Measurements from ENCODE around the gene CELSR3.

The CELSR3 gene

GRCh38 chr3:48647714-48648113 lies 15.0 kb downstream of the CELSR3 start:
- Histone ChIP-seq H3K4me1 (ENCODE audit: control insufficient read depth, insufficient read depth, low read length, unreplicated experiment) (no peaks in the 10 kb centered on the region), H3K4me3 (ENCODE audit: low read depth, low read length) (no peak overlapping the region), H3K36me3 (ENCODE audit: insufficient read depth, low read length) (no peaks in the 10 kb centered on the region), H2AFZ (ENCODE audit: low read length, unreplicated experiment) (no peak overlapping the region), H3K27me3 (ENCODE audit: insufficient read depth, low read length) (no peaks in the 10 kb centered on the region), H3K79me2 (ENCODE audit: control insufficient read depth, insufficient read depth, low read length, unreplicated experiment) (no peaks in the 10 kb centered on the region), H3K27ac (ENCODE audit: low read depth, low read length) (no peak overlapping the region)

- Histone ChIP-seq H3K79me2 (ENCODE audit: control insufficient read depth, insufficient read depth, low read length, unreplicated experiment) (no peaks in the 10 kb centered on the region), H2AFZ (ENCODE audit: low read length, unreplicated experiment) (no peak overlapping the region), H3K4me3 (ENCODE audit: low read depth, low read length) (no peak overlapping the region), H3K27me3 (ENCODE audit: insufficient read depth, low read length) (no peaks in the 10 kb centered on the region), H3K4me1 (ENCODE audit: control insufficient read depth, insufficient read depth, low read length, unreplicated experiment) (no peaks in the 10 kb centered on the region), H3K36me3 (ENCODE audit: insufficient read depth, low read length) (no peaks in the 10 kb centered on the region), H3K27ac (ENCODE audit: low read depth, low read length) (no peak overlapping the region)
These were observed 17.6 kb downstream of the CELSR3 start for GRCh38 chr3:48644898-48645760.

GRCh38 chr3:48642605-48643004 lies 20.1 kb downstream of the CELSR3 start:
- Histone ChIP-seq H3K27me3 (ENCODE audit: insufficient read depth, low read length) (no peaks in the 10 kb centered on the region), H3K4me3 (ENCODE audit: low read depth, low read length) (no peak overlapping the region), H2AFZ (ENCODE audit: low read length, unreplicated experiment) (no peak overlapping the region), H3K4me1 (ENCODE audit: control insufficient read depth, insufficient read depth, low read length, unreplicated experiment) (no peaks in the 10 kb centered on the region), H3K79me2 (ENCODE audit: control insufficient read depth, insufficient read depth, low read length, unreplicated experiment) (no peaks in the 10 kb centered on the region), H3K27ac (ENCODE audit: low read depth, low read length) (no peak overlapping the region), H3K36me3 (ENCODE audit: insufficient read depth, low read length) (no peaks in the 10 kb centered on the region)

- Histone ChIP-seq H3K4me1 (ENCODE audit: control insufficient read depth, insufficient read depth, low read length, unreplicated experiment) (peaks cover 6% of the 10 kb centered on the region), H3K36me3 (ENCODE audit: insufficient read depth, low read length) (no peaks in the 10 kb centered on the region), H3K27me3 (ENCODE audit: insufficient read depth, low read length) (no peaks in the 10 kb centered on the region), H3K27ac (ENCODE audit: low read depth, low read length) (no peak overlapping the region), H2AFZ (ENCODE audit: low read length, unreplicated experiment) (no peak overlapping the region), H3K4me3 (ENCODE audit: low read depth, low read length) (no peak overlapping the region), H3K79me2 (ENCODE audit: control insufficient read depth, insufficient read depth, low read length, unreplicated experiment) (no peaks in the 10 kb centered on the region)
These were observed 21.3 kb downstream of the CELSR3 start for GRCh38 chr3:48641396-48641795.

GRCh38 chr3:48639944-48640606 lies 22.6 kb downstream of the CELSR3 start:
- peaks cover 11% of the 10 kb centered on the region for H3K4me1 ChIP-seq (ENCODE audit: control insufficient read depth, insufficient read depth, low read length, unreplicated experiment)
- no peak overlapping the region for H3K27ac ChIP-seq (ENCODE audit: low read depth, low read length)
- peaks cover 6% of the 10 kb centered on the region for H3K79me2 ChIP-seq (ENCODE audit: control insufficient read depth, insufficient read depth, low read length, unreplicated experiment)
- no peak overlapping the region for H3K4me3 ChIP-seq (ENCODE audit: low read depth, low read length)
- no peaks in the 10 kb centered on the region for H3K27me3 ChIP-seq (ENCODE audit: insufficient read depth, low read length)
- no peaks in the 10 kb centered on the region for H3K36me3 ChIP-seq (ENCODE audit: insufficient read depth, low read length)
- no peak overlapping the region for H2AFZ ChIP-seq (ENCODE audit: low read length, unreplicated experiment)

- Histone ChIP-seq H3K79me2 (ENCODE audit: control insufficient read depth, insufficient read depth, low read length, unreplicated experiment) (peaks cover 19% of the 10 kb centered on the region), H3K36me3 (ENCODE audit: insufficient read depth, low read length) (peaks cover 10% of the 10 kb centered on the region; the same call in 1 of the 2 replicates), H2AFZ (ENCODE audit: low read length, unreplicated experiment) (no peak overlapping the region), H3K27ac (ENCODE audit: low read depth, low read length) (no peak overlapping the region), H3K27me3 (ENCODE audit: insufficient read depth, low read length) (no peaks in the 10 kb centered on the region), H3K4me3 (ENCODE audit: low read depth, low read length) (no peak overlapping the region), H3K4me1 (ENCODE audit: control insufficient read depth, insufficient read depth, low read length, unreplicated experiment) (peaks cover 20% of the 10 kb centered on the region)
These were observed 25.4 kb downstream of the CELSR3 start for GRCh38 chr3:48637305-48637704.

- Histone ChIP-seq H3K27ac (ENCODE audit: low read depth, low read length) (no peak overlapping the region), H3K36me3 (ENCODE audit: insufficient read depth, low read length) (peaks cover 14% of the 10 kb centered on the region; the same call in 1 of the 2 replicates), H3K4me3 (ENCODE audit: low read depth, low read length) (peak overlapping the region; percentile 87), H2AFZ (ENCODE audit: low read length, unreplicated experiment) (peak overlapping the region; percentile 7), H3K27me3 (ENCODE audit: insufficient read depth, low read length) (no peaks in the 10 kb centered on the region), H3K79me2 (ENCODE audit: control insufficient read depth, insufficient read depth, low read length, unreplicated experiment) (peaks cover 19% of the 10 kb centered on the region), H3K4me1 (ENCODE audit: control insufficient read depth, insufficient read depth, low read length, unreplicated experiment) (peaks cover 20% of the 10 kb centered on the region)
These were observed 26.5 kb downstream of the CELSR3 start for GRCh38 chr3:48636149-48636655.

GRCh38 chr3:48635222-48636021 lies 27.3 kb downstream of the CELSR3 start, which contains the start of gene SLC26A6:
Gene SLC26A6 (minus strand): TSS chr3:48635461. CDS start chr3:48635393, 68 bp downstream.
- Histone ChIP-seq H3K79me2 (ENCODE audit: control insufficient read depth, insufficient read depth, low read length, unreplicated experiment) (peaks cover 19% of the 10 kb centered on the region), H2AFZ (ENCODE audit: low read length, unreplicated experiment) (peak within 1 kb of the TSS; percentile 16), H3K27me3 (ENCODE audit: insufficient read depth, low read length) (no peaks in the 10 kb centered on the region), H3K4me1 (ENCODE audit: control insufficient read depth, insufficient read depth, low read length, unreplicated experiment) (peaks cover 20% of the 10 kb centered on the region), H3K36me3 (ENCODE audit: insufficient read depth, low read length) (peaks cover 14% of the 10 kb centered on the region; the same call in 1 of the 2 replicates), H3K27ac (ENCODE audit: low read depth, low read length) (peak within 1 kb of the TSS; percentile 18; the same call in 1 of the 2 replicates), H3K4me3 (ENCODE audit: low read depth, low read length) (peak within 1 kb of the TSS; percentile 87)

- Histone ChIP-seq H3K36me3 (ENCODE audit: insufficient read depth, low read length) (peaks cover 14% of the 10 kb centered on the region; the same call in 1 of the 2 replicates), H2AFZ (ENCODE audit: low read length, unreplicated experiment) (peak overlapping the region; percentile 16), H3K4me3 (ENCODE audit: low read depth, low read length) (peak overlapping the region; percentile 87), H3K4me1 (ENCODE audit: control insufficient read depth, insufficient read depth, low read length, unreplicated experiment) (peaks cover 20% of the 10 kb centered on the region), H3K27ac (ENCODE audit: low read depth, low read length) (no peak overlapping the region), H3K79me2 (ENCODE audit: control insufficient read depth, insufficient read depth, low read length, unreplicated experiment) (peaks cover 19% of the 10 kb centered on the region), H3K27me3 (ENCODE audit: insufficient read depth, low read length) (no peaks in the 10 kb centered on the region)
These were observed 27.9 kb downstream of the CELSR3 start for GRCh38 chr3:48634661-48635221.

- Histone ChIP-seq H3K79me2 (ENCODE audit: control insufficient read depth, insufficient read depth, low read length, unreplicated experiment) (peaks cover 19% of the 10 kb centered on the region), H3K27me3 (ENCODE audit: insufficient read depth, low read length) (no peaks in the 10 kb centered on the region), H3K27ac (ENCODE audit: low read depth, low read length) (no peak overlapping the region), H3K36me3 (ENCODE audit: insufficient read depth, low read length) (peaks cover 14% of the 10 kb centered on the region; the same call in 1 of the 2 replicates), H3K4me1 (ENCODE audit: control insufficient read depth, insufficient read depth, low read length, unreplicated experiment) (peaks cover 20% of the 10 kb centered on the region), H3K4me3 (ENCODE audit: low read depth, low read length) (peak overlapping the region; percentile 87), H2AFZ (ENCODE audit: low read length, unreplicated experiment) (no peak overlapping the region)
These were observed 28.9 kb downstream of the CELSR3 start for GRCh38 chr3:48633743-48634142.

Measured in ACC112 (cell line).